Measurements from ENCODE around the gene HDLBP. TPM values are rescaled to one million over a fixed set of nuclear protein-coding genes. Genes with fewer than 3 reads are reported as not detected.
A peak's percentile ranks its signal among the peaks of the same experiment; 100 is the strongest.

HDLBP gene
- total RNA-seq, 1 donor from 2014 or later, result 216 TPM

- DNase-seq, result no peak
- Mint-ChIP-seq H3K27me3 (ENCODE audit: unreplicated experiment) (peaks cover 8% of the 10 kb centered on the region), H3K4me1 (ENCODE audit: low read depth, unreplicated experiment) (peaks cover 34% of the 10 kb centered on the region), H3K4me3 (ENCODE audit: unreplicated experiment) (peak overlapping the region; percentile 70), H3K27ac (ENCODE audit: unreplicated experiment) (peak overlapping the region; percentile 1), H3K36me3 (ENCODE audit: unreplicated experiment) (no peaks in the 10 kb centered on the region), H3K9me3 (ENCODE audit: unreplicated experiment) (peaks cover 6% of the 10 kb centered on the region)
- TF ChIP-seq, protein P1, sequence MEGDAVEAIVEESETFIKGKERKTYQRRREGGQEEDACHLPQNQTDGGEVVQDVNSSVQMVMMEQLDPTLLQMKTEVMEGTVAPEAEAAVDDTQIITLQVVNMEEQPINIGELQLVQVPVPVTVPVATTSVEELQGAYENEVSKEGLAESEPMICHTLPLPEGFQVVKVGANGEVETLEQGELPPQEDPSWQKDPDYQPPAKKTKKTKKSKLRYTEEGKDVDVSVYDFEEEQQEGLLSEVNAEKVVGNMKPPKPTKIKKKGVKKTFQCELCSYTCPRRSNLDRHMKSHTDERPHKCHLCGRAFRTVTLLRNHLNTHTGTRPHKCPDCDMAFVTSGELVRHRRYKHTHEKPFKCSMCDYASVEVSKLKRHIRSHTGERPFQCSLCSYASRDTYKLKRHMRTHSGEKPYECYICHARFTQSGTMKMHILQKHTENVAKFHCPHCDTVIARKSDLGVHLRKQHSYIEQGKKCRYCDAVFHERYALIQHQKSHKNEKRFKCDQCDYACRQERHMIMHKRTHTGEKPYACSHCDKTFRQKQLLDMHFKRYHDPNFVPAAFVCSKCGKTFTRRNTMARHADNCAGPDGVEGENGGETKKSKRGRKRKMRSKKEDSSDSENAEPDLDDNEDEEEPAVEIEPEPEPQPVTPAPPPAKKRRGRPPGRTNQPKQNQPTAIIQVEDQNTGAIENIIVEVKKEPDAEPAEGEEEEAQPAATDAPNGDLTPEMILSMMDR (IDR thresholded peaks at IDR 0.05; ENCODE audit: partially characterized antibody, unreplicated experiment), result no peak
Observed at GRCh38 chr2:241358470-241358869, 43.0 kb upstream of the HDLBP start.

DNA sequence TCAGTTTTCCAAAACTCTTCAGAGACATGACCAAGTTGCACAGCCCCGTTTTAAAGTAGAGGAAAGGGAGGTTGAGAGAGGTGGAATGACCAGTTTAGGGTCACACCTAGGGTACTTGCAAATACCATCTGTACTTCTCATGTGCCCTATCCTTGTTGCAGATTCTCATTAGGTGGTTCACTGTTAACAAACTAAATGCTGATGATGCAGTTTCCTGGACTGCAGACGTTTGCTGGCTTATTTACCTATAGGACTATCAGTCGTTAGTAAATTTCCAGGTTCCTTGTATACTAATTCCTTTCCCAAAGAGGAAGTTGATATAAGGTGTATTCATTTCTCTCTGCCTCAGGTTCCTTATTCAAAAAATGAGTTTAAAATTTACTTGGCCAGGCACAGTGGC, 42.1 kb upstream of the HDLBP start:
- Mint-ChIP-seq H3K4me3 (ENCODE audit: unreplicated experiment) (peak overlapping the region; percentile 82), H3K36me3 (ENCODE audit: unreplicated experiment) (no peaks in the 10 kb centered on the region), H3K27ac (ENCODE audit: unreplicated experiment) (peak overlapping the region; percentile 7), H3K27me3 (ENCODE audit: unreplicated experiment) (peaks cover 8% of the 10 kb centered on the region), H3K9me3 (ENCODE audit: unreplicated experiment) (peaks cover 6% of the 10 kb centered on the region), H3K4me1 (ENCODE audit: low read depth, unreplicated experiment) (peaks cover 25% of the 10 kb centered on the region)
- TF ChIP-seq, protein P1 (IDR thresholded peaks at IDR 0.05; ENCODE audit: partially characterized antibody, unreplicated experiment), result no peak
- no peak for DNase-seq

- Mint-ChIP-seq H3K9me3 (ENCODE audit: unreplicated experiment) (peaks cover 6% of the 10 kb centered on the region), H3K27ac (ENCODE audit: unreplicated experiment) (peak overlapping the region; percentile 25), H3K27me3 (ENCODE audit: unreplicated experiment) (peaks cover 8% of the 10 kb centered on the region), H3K4me3 (ENCODE audit: unreplicated experiment) (peak overlapping the region; percentile 82), H3K36me3 (ENCODE audit: unreplicated experiment) (no peaks in the 10 kb centered on the region), H3K4me1 (ENCODE audit: low read depth, unreplicated experiment) (peaks cover 25% of the 10 kb centered on the region)
- DNase-seq, result no peak
- TF ChIP-seq, protein P1 (IDR thresholded peaks at IDR 0.05; ENCODE audit: partially characterized antibody, unreplicated experiment), result no peak
Observed at GRCh38 chr2:241356871-241357260, 41.4 kb upstream of the HDLBP start.

- Mint-ChIP-seq H3K9me3 (ENCODE audit: unreplicated experiment) (peaks cover 6% of the 10 kb centered on the region), H3K4me1 (ENCODE audit: low read depth, unreplicated experiment) (peaks cover 23% of the 10 kb centered on the region), H3K4me3 (ENCODE audit: unreplicated experiment) (peak within 1 kb of the TSS; percentile 82), H3K36me3 (ENCODE audit: unreplicated experiment) (no peaks in the 10 kb centered on the region), H3K27ac (ENCODE audit: unreplicated experiment) (peak within 1 kb of the TSS; percentile 25), H3K27me3 (ENCODE audit: unreplicated experiment) (peaks cover 8% of the 10 kb centered on the region)
- DNase-seq, result peak; percentile 99
- TF ChIP-seq, protein P1 (IDR thresholded peaks at IDR 0.05; ENCODE audit: partially characterized antibody, unreplicated experiment), result no peak
Observed at GRCh38 chr2:241355983-241356870, 40.8 kb upstream of the HDLBP start, which contains the start of gene FARP2. TSS of gene FARP2 (plus strand) at chr2:241356285. CDS start at chr2:241373108, 16,823 bp downstream.

Measured in glutamatergic neuron (in vitro differentiated cells).